HepG2 (cell line): ENCODE results near the gene POC1B. TPM values are rescaled to one million over a fixed set of nuclear protein-coding genes. Genes with fewer than 3 reads are reported as not detected.

Experiments used
- ATAC-seq: fragments of 200-7000 bp; cut with Tn5 transposase; 3 replicates; pipeline ENCODE4 v1.9.1; 2020; ENCODE audit warnings: mild to moderate bottlenecking, moderate library complexity
- BruUV-seq: library from RNA; stranded (reverse); fragments of 400-500 nt; replicated peaks from 2 replicates; lab custom pipeline; 2021; lab: Mats Ljungman, UMichigan
- CTCF ChIA-PET: fragments of 300-600 bp; formaldehyde crosslinking; extraction: SDS; loops from one replicate; lab custom pipeline; 2021; ENCODE audit warnings: low total read pairs, inconsistent platforms, low intra/inter-chr PET ratio; lab: Yijun Ruan, JAX
- POLR2A ChIA-PET: fragments of 350-600 bp; sonication (Branson Sonifier 250); formaldehyde crosslinking; loops from one replicate; lab custom pipeline; 2020; ENCODE audit warnings: antibody characterized with exemption, inconsistent platforms; lab: Yijun Ruan, JAX
- DNase-seq: peaks from one replicate; pipeline ENCODE4 v3.0.0-alpha.2; 2015; ENCODE audit warnings: low spot score
- FAIRE-seq: peaks from 3 replicates; lab custom pipeline; 2011; peaks lifted over from hg19 to GRCh38; lab: Jason Lieb, UNC
- H2AFZ ChIP-seq: one replicate; pipeline ENCODE4 v1.6.1; 2011; ENCODE audit warnings: low read length, inconsistent platforms
- H3K27ac ChIP-seq: fragments of 300-600 bp; 3 replicates; pipeline ENCODE4 v1.8.0; 2011; ENCODE audit warnings: mixed run types, mild to moderate bottlenecking, mixed read lengths, low read length, inconsistent platforms; ENCODE audit not compliant: insufficient read depth; ENCODE audit errors: extremely low read length
- H3K27me3 ChIP-seq, 2 experiments: fragments of 200-600 bp in 1 of 2; 2 replicates in 1 of 2; 3 replicates in 1 of 2; pipeline versions ENCODE4 v1.6.0 to v1.8.0; 2011; ENCODE audit warnings: low read length in 2 of 2, mild to moderate bottlenecking in 2 of 2, moderate library complexity in 2 of 2, inconsistent platforms in 1 of 2; ENCODE audit not compliant: insufficient read depth in 2 of 2, control insufficient read depth in 1 of 2
- H3K36me3 ChIP-seq, 2 experiments: fragments of 200-600 bp in 1 of 2; replicated peaks in 1 of 2; 2 replicates in 1 of 2; 3 replicates in 1 of 2; pipeline versions ENCODE4 v1.5.1 to v1.8.0; 2011; ENCODE audit warnings: low read length in 2 of 2, inconsistent platforms in 1 of 2; ENCODE audit not compliant: insufficient read depth in 2 of 2, control insufficient read depth in 1 of 2
- H3K4me1 ChIP-seq: 2 replicates; pipeline ENCODE4 v1.5.1; 2012; ENCODE audit warnings: low read length, inconsistent platforms; ENCODE audit not compliant: insufficient read depth
- H3K4me2 ChIP-seq: 2 replicates; pipeline ENCODE4 v1.6.0; 2011; ENCODE audit warnings: low read depth, low read length, inconsistent platforms
- H3K4me3 ChIP-seq, 3 experiments: fragments of 200-600 bp in 1 of 3; sonication (generic), shearing (Covaris generic) in 1 of 3; replicated peaks in 1 of 3; 2 replicates each; pipeline ENCODE4 v1.5.1; 2011 to 2016; ENCODE audit warnings: low read length in 3 of 3, inconsistent platforms in 2 of 3, low read depth in 2 of 3, mild to moderate bottlenecking in 2 of 3, control low read depth in 1 of 3, mixed read lengths in 1 of 3; ENCODE audit not compliant: insufficient read depth in 1 of 3
- H3K79me2 ChIP-seq: one replicate; pipeline ENCODE4 v1.6.1; 2011; ENCODE audit warnings: low read length, inconsistent platforms; ENCODE audit not compliant: insufficient read depth
- H3K9ac ChIP-seq: 2 replicates; pipeline ENCODE4 v1.6.0; 2011; ENCODE audit warnings: mild to moderate bottlenecking, low read depth, low read length, inconsistent platforms; ENCODE audit not compliant: insufficient read depth
- H3K9me3 ChIP-seq: 2 replicates; pipeline ENCODE4 v1.5.1; 2012; ENCODE audit warnings: mild to moderate bottlenecking, low read length
- H4K20me1 ChIP-seq: 2 replicates; pipeline ENCODE4 v1.6.0; 2011; ENCODE audit warnings: inconsistent platforms, mild to moderate bottlenecking, low read length, moderate library complexity; ENCODE audit not compliant: insufficient read depth
- CBFB ChIP-seq: sonication (generic); formaldehyde crosslinking; IDR thresholded peaks from 2 replicates; pipeline ENCODE4 v1.4.0; 2020; ENCODE audit warnings: missing genetic modification reagents
- GPN1 ChIP-seq: sonication (generic); formaldehyde crosslinking; IDR thresholded peaks from 2 replicates; pipeline ENCODE4 v1.5.1; 2020; ENCODE audit warnings: missing genetic modification reagents, borderline replicate concordance
- HNF1A ChIP-seq, 2 experiments: sonication (generic) in 1 of 2; formaldehyde crosslinking in 1 of 2; IDR thresholded peaks; 2 replicates each; pipeline versions ENCODE4 v1.4.0 to v1.6.1; 2016 to 2020; ENCODE audit warnings: borderline replicate concordance in 1 of 2, low read depth in 1 of 2, mild to moderate bottlenecking in 1 of 2, missing genetic modification reagents in 1 of 2
- MEIS1 ChIP-seq: sonication (generic); formaldehyde crosslinking; IDR thresholded peaks from 2 replicates; pipeline ENCODE4 v1.9.0; 2021; ENCODE audit warnings: mild to moderate bottlenecking, missing genetic modification reagents, moderate library complexity, borderline replicate concordance
- MTERF4 ChIP-seq: sonication (generic); formaldehyde crosslinking; IDR thresholded peaks from 2 replicates; pipeline ENCODE4 v1.8.0; 2023; ENCODE audit warnings: mild to moderate bottlenecking, missing genetic modification reagents
- PAF1 ChIP-seq: IDR thresholded peaks from 2 replicates; pipeline ENCODE4 v1.6.1; 2016; ENCODE audit warnings: missing genetic modification reagents, missing compliant biosample characterization
- RAD51 ChIP-seq: fragments of 450-650 bp; IDR thresholded peaks from 2 replicates; pipeline ENCODE4 v1.6.1; 2016; ENCODE audit warnings: borderline replicate concordance
- STAG1 ChIP-seq: sonication (generic); formaldehyde crosslinking; IDR thresholded peaks from 2 replicates; pipeline ENCODE4 v1.4.0; 2020; ENCODE audit warnings: missing genetic modification reagents
- TRIM22 ChIP-seq: fragments of 450-650 bp; IDR thresholded peaks from 2 replicates; pipeline ENCODE4 v1.6.1; 2017
- ZMYM3 ChIP-seq: sonication (generic); formaldehyde crosslinking; IDR thresholded peaks from 2 replicates; pipeline ENCODE4 v1.5.1; 2020; ENCODE audit warnings: mild to moderate bottlenecking, missing genetic modification reagents
- ZNF710 ChIP-seq: sonication (generic); formaldehyde crosslinking; IDR thresholded peaks from 2 replicates; pipeline ENCODE4 v1.5.0; 2020; ENCODE audit warnings: mild to moderate bottlenecking, missing genetic modification reagents, borderline replicate concordance
- WGBS: methylation state at CpG from one replicate; pipeline ENCODE4 v1.1.6; 2017; ENCODE audit warnings: low lambda C conversion rate; 5-methylcytosine and 5-hydroxymethylcytosine counted together
- in situ Hi-C: cut with HindIII; loops from 2 replicates; pipeline ENCODE4 v1.10.0; 2017; ENCODE audit warnings: low pct_unique_long_range_greater_than_20kb; ENCODE audit not compliant: extremely low pct_ligation_motif_present
- intact Hi-C: fragments of 100-400 bp; cut with micrococcal nuclease; formaldehyde crosslinking; loops from one replicate; pipeline ENCODE4 v1.10.0; 2022; ENCODE audit not compliant: unreplicated experiment
- polyA plus RNA-seq, 8 experiments: library from polyadenylated mRNA; depleted of rRNA in 3 of 8; stranded (reverse) in 7 of 8; unstranded in 1 of 8; fragments of >200 nt; fragmentation: Illumina TruSeq in 4 of 8; extraction: Trizol in 4 of 8; gene quantifications; 2 replicates each; pipeline versions ENCODE4 v1.2.1 to v1.2.3, GENCODE V29; 2011 to 2016; ENCODE audit warnings: low read depth in 4 of 8, missing spikeins in 1 of 8, mixed read lengths in 1 of 8; ENCODE audit not compliant: insufficient read depth in 1 of 8
- total RNA-seq, 5 experiments: library from RNA; depleted of rRNA; stranded (reverse); fragments of >200 nt; fragmentation: Illumina TruSeq; extraction: Trizol; gene quantifications; 2 replicates each; pipeline ENCODE4 v1.2.3, GENCODE V29; 2016; ENCODE audit warnings: low read depth in 1 of 5
- TF ChIP-seq, protein P1 (sequence below): sonication (generic); formaldehyde crosslinking; IDR thresholded peaks from 2 replicates; pipeline ENCODE4 v1.5.1; 2020; ENCODE audit warnings: missing genetic modification reagents, mild to moderate bottlenecking, borderline replicate concordance
- TF ChIP-seq, protein P2 (sequence below): sonication (generic); formaldehyde crosslinking; IDR thresholded peaks from 2 replicates; pipeline ENCODE4 v1.4.0; 2020; ENCODE audit warnings: missing genetic modification reagents

The POC1B gene
- total and polyA plus RNA-seq, 2 of the 13 experiments (the other 11 are each of a cell fraction or from before 2014, with no cell fraction given), result 9.3 to 11.0 TPM

DNA sequence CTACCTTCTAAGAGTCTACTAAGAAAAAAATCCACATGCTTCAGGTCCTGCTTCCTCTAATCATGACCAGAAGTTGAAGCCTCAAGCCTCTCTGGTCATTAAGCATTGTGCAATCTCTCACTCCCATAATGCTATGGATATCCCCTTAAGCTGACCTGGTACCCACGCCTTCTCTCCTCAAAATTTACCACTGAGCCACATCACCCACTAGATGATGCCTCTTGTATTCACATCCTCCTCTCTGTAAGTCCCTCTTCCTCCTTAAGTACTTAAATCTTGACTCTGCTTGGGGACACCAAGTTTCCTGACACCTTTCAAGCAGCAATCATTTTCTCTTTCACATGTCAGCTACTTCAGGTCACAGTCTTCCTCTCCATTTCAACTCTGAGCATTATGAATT lies 11.1 kb downstream of the POC1B start:
- ATAC-seq, result no peak
- Histone ChIP-seq H3K4me1 (peaks cover 20% of the 10 kb centered on the region), H3K4me2 (no peak overlapping the region), H2AFZ (no peak overlapping the region), H3K9me3 (no peaks in the 10 kb centered on the region), H3K27ac (no peak overlapping the region), H3K9ac (no peak overlapping the region), H3K4me3 (no peak overlapping the region), H3K36me3 (no peaks in the 10 kb centered on the region), H3K27me3 (no peaks in the 10 kb centered on the region), H3K79me2 (peaks cover 3% of the 10 kb centered on the region), H4K20me1 (no peaks in the 10 kb centered on the region)
- in situ Hi-C loops (no loop called here), intact Hi-C loops (no loop called here)
- 97% methylated on average over 1 of the region's 1 CpG for WGBS
- DNase-seq, result no peak
- ChIA-PET POLR2A (no interaction called here), CTCF (no interaction called here)
- BruUV-seq, result no TSS peak
- no peak for FAIRE-seq
- no peak for TF ChIP-seq ZNF710 (CRISPR knock-in tag)
- TF ChIP-seq RAD51, result no peak
- TF ChIP-seq, protein P1, sequence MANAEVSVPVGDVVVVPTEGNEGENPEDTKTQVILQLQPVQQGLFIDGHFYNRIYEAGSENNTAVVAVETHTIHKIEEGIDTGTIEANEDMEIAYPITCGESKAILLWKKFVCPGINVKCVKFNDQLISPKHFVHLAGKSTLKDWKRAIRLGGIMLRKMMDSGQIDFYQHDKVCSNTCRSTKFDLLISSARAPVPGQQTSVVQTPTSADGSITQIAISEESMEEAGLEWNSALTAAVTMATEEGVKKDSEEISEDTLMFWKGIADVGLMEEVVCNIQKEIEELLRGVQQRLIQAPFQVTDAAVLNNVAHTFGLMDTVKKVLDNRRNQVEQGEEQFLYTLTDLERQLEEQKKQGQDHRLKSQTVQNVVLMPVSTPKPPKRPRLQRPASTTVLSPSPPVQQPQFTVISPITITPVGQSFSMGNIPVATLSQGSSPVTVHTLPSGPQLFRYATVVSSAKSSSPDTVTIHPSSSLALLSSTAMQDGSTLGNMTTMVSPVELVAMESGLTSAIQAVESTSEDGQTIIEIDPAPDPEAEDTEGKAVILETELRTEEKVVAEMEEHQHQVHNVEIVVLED (CRISPR knock-in tag), result no peak
- TF ChIP-seq GPN1 (CRISPR knock-in tag), result no peak
- TF ChIP-seq MTERF4, result no peak
- no peak for TF ChIP-seq CBFB (CRISPR knock-in tag)
- TF ChIP-seq PAF1 (CRISPR knock-in tag), result no peak
- TF ChIP-seq HNF1A (IDR thresholded peaks at IDR 0.05; ENCODE audit: low read depth), result no peak
- no peak for TF ChIP-seq HNF1A (CRISPR knock-in tag; IDR thresholded peaks at IDR 0.05; ENCODE audit: borderline replicate concordance)
- no peak for TF ChIP-seq MEIS1 (CRISPR knock-in tag)
- TF ChIP-seq STAG1 (CRISPR knock-in tag), result no peak
- TF ChIP-seq, protein P2, sequence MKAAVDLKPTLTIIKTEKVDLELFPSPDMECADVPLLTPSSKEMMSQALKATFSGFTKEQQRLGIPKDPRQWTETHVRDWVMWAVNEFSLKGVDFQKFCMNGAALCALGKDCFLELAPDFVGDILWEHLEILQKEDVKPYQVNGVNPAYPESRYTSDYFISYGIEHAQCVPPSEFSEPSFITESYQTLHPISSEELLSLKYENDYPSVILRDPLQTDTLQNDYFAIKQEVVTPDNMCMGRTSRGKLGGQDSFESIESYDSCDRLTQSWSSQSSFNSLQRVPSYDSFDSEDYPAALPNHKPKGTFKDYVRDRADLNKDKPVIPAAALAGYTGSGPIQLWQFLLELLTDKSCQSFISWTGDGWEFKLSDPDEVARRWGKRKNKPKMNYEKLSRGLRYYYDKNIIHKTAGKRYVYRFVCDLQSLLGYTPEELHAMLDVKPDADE (CRISPR knock-in tag), result no peak
- no peak for TF ChIP-seq TRIM22
- no peak for TF ChIP-seq ZMYM3 (CRISPR knock-in tag)
